ENCODE data around the gene SPECC1.
"Not testable (repeated sequence)": the region's sequence is repeated elsewhere in the genome, so short reads cannot be mapped to it uniquely, and the experiment has no call there.

The SPECC1 gene

GRCh38 chr17:20211246-20211645 lies 202.1 kb downstream of the SPECC1 start:
- no peak for DNase-seq

- DNase-seq, result no peak
Observed at GRCh38 chr17:20213449-20213848, 204.3 kb downstream of the SPECC1 start.

GRCh38 chr17:20214794-20215193 lies 205.6 kb downstream of the SPECC1 start:
- DNase-seq, result no peak

GRCh38 chr17:20216154-20216815 lies 207.1 kb downstream of the SPECC1 start:
- no peak for DNase-seq

GRCh38 chr17:20216853-20217252 lies 207.7 kb downstream of the SPECC1 start:
- no peak for DNase-seq

GRCh38 chr17:20217677-20218076 lies 208.5 kb downstream of the SPECC1 start:
- DNase-seq, result no peak

- no peak for DNase-seq
Observed at GRCh38 chr17:20218272-20218671, 209.1 kb downstream of the SPECC1 start.

GRCh38 chr17:20223808-20224328 lies 214.7 kb downstream of the SPECC1 start:
- no peak for DNase-seq

GRCh38 chr17:20224379-20224778 lies 215.2 kb downstream of the SPECC1 start:
- DNase-seq, result no peak

- no peak for DNase-seq
Observed at GRCh38 chr17:20225162-20226115, 216.3 kb downstream of the SPECC1 start.

- DNase-seq, result peak; percentile 93
Observed at GRCh38 chr17:20226814-20227482, 217.8 kb downstream of the SPECC1 start.

GRCh38 chr17:20227720-20228370 lies 218.7 kb downstream of the SPECC1 start:
- DNase-seq, result peak; percentile 45

- no peak for DNase-seq
Observed at GRCh38 chr17:20228410-20228809, 219.3 kb downstream of the SPECC1 start.

- DNase-seq, result peak; percentile 17
Observed at GRCh38 chr17:20228860-20229259, 219.7 kb downstream of the SPECC1 start.

GRCh38 chr17:20230924-20231323 lies 221.8 kb downstream of the SPECC1 start:
- DNase-seq, result no peak

GRCh38 chr17:20232611-20233010 lies 223.5 kb downstream of the SPECC1 start:
- no peak for DNase-seq

GRCh38 chr17:20234276-20234675 lies 225.1 kb downstream of the SPECC1 start:
- DNase-seq, result no peak

- DNase-seq, result no peak
Observed at GRCh38 chr17:20235747-20236146, 226.6 kb downstream of the SPECC1 start.

GRCh38 chr17:20236578-20237227 lies 227.5 kb downstream of the SPECC1 start:
- no peak for DNase-seq

GRCh38 chr17:20239776-20240175 lies 230.6 kb downstream of the SPECC1 start:
- not testable (repeated sequence) for DNase-seq

GRCh38 chr17:20241855-20242254 lies 232.7 kb downstream of the SPECC1 start:
- no peak for DNase-seq

- no peak for DNase-seq
Observed at GRCh38 chr17:20242271-20242670, 233.1 kb downstream of the SPECC1 start.

Measured in fibroblast of skin of scalp (primary cell).